Measurements from ENCODE around the gene ITIH1. TPM values are rescaled to one million over a fixed set of nuclear protein-coding genes. Genes with fewer than 3 reads are reported as not detected.

ITIH1 gene
- polyA plus RNA-seq, 1 donor from 2014 or later: not detected

GRCh38 chr3:52771702-52772101, 5.7 kb upstream of the ITIH1 start:
- H3K9me2 ChIP-seq (ENCODE audit: insufficient read depth, low read length): no peaks in the 10 kb centered on the region
- TF ChIP-seq TAF1 (IDR thresholded peaks at IDR 0.05; ENCODE audit: low read depth): no peak
- TF ChIP-seq SMC3 (conservative IDR thresholded peaks at IDR 0.05; ENCODE audit: poor library complexity): no peak
- TF ChIP-seq POLR2AphosphoS5 (IDR thresholded peaks at IDR 0.05): no peak
- TF ChIP-seq EP300 (conservative IDR thresholded peaks at IDR 0.05; ENCODE audit: poor library complexity, severe bottlenecking): no peak
- TF ChIP-seq EZH2 (IDR thresholded peaks at IDR 0.05; ENCODE audit: borderline replicate concordance, insufficient read depth, low read length, poor library complexity, severe bottlenecking): no peak
- TF ChIP-seq REST (IDR thresholded peaks at IDR 0.05; ENCODE audit: borderline replicate concordance): no peak
- no peak for TF ChIP-seq RAD21 (conservative IDR thresholded peaks at IDR 0.05)
- TF ChIP-seq, protein P1, sequence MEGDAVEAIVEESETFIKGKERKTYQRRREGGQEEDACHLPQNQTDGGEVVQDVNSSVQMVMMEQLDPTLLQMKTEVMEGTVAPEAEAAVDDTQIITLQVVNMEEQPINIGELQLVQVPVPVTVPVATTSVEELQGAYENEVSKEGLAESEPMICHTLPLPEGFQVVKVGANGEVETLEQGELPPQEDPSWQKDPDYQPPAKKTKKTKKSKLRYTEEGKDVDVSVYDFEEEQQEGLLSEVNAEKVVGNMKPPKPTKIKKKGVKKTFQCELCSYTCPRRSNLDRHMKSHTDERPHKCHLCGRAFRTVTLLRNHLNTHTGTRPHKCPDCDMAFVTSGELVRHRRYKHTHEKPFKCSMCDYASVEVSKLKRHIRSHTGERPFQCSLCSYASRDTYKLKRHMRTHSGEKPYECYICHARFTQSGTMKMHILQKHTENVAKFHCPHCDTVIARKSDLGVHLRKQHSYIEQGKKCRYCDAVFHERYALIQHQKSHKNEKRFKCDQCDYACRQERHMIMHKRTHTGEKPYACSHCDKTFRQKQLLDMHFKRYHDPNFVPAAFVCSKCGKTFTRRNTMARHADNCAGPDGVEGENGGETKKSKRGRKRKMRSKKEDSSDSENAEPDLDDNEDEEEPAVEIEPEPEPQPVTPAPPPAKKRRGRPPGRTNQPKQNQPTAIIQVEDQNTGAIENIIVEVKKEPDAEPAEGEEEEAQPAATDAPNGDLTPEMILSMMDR (IDR thresholded peaks at IDR 0.05; ENCODE audit: poor library complexity, severe bottlenecking): no peak
- no peaks in the 10 kb centered on the region for H3K27me3 ChIP-seq (ENCODE audit: insufficient read depth, low read depth, low read length)
- no peak overlapping the region for H3K9ac ChIP-seq (ENCODE audit: low read length)
- peak overlapping the region; percentile 94 for H3K4me3 ChIP-seq (ENCODE audit: low read length)
- no peaks in the 10 kb centered on the region for H3F3A ChIP-seq (ENCODE audit: insufficient read depth, low read length, poor library complexity, severe bottlenecking)
- H2AFZ ChIP-seq (ENCODE audit: low read depth, low read length): no peak overlapping the region
- H3K36me3 ChIP-seq (ENCODE audit: insufficient read depth, low read length): peaks cover 4% of the 10 kb centered on the region
- no peaks in the 10 kb centered on the region for H4K20me1 ChIP-seq (ENCODE audit: insufficient read depth)
- H3K27ac ChIP-seq (ENCODE audit: low read length): peak overlapping the region; percentile 72
- no peaks in the 10 kb centered on the region for H3K9me3 ChIP-seq (ENCODE audit: low read length)
- no peak overlapping the region for H3K4me2 ChIP-seq (ENCODE audit: low read length)
- peaks cover 28% of the 10 kb centered on the region for H3K79me2 ChIP-seq (replicated peaks; ENCODE audit: insufficient read depth, low read length)

DNA sequence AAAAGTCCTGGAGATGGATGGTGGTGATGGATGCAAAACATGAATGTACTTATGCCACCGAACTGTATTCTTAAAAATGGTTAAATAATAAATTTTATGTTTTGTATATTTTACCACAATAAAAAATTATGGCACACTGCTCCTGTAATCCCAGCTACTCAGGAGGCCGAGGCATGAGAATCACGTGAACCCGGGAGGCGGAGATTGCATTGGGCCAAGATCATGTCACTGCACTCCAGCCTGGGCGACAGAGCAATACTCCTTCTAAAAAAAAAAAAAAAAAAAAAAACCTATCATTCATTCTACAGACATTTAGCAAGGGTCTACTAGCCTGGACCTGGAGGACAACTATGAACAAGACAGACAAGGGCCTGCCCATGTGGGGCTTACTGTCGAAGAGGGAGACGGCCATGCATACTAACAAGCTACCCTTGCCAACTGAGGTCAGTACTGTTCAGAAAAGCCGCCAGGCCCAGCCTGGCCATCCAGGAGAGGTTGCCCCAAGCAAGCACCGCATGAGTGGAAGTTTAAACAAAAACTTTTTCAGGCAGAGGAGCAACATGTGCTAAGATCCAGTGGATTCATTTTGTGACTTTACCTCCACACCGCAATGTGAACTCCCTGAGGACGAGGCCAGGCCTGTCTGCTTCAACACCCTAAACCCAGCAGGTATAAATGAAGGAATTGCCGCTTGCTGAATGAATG, 3.9 kb upstream of the ITIH1 start:
- Histone ChIP-seq H3K36me3 (ENCODE audit: insufficient read depth, low read length) (no peaks in the 10 kb centered on the region), H3K27ac (ENCODE audit: low read length) (no peak overlapping the region), H4K20me1 (ENCODE audit: insufficient read depth) (no peaks in the 10 kb centered on the region), H3K9me3 (ENCODE audit: low read length) (no peaks in the 10 kb centered on the region), H2AFZ (ENCODE audit: low read depth, low read length) (no peak overlapping the region), H3K4me3 (ENCODE audit: low read length) (no peak overlapping the region), H3K9me2 (ENCODE audit: insufficient read depth, low read length) (no peaks in the 10 kb centered on the region), H3F3A (ENCODE audit: insufficient read depth, low read length, poor library complexity, severe bottlenecking) (no peaks in the 10 kb centered on the region), H3K4me2 (ENCODE audit: low read length) (no peak overlapping the region), H3K9ac (ENCODE audit: low read length) (no peak overlapping the region), H3K27me3 (ENCODE audit: insufficient read depth, low read depth, low read length) (no peaks in the 10 kb centered on the region), H3K79me2 (replicated peaks; ENCODE audit: insufficient read depth, low read length) (peaks cover 19% of the 10 kb centered on the region)
- TF ChIP-seq EZH2 (IDR thresholded peaks at IDR 0.05; ENCODE audit: borderline replicate concordance, insufficient read depth, low read length, poor library complexity, severe bottlenecking) (no peak), TAF1 (IDR thresholded peaks at IDR 0.05; ENCODE audit: low read depth) (no peak), SMC3 (conservative IDR thresholded peaks at IDR 0.05; ENCODE audit: poor library complexity) (no peak), POLR2AphosphoS5 (IDR thresholded peaks at IDR 0.05) (no peak)
- TF ChIP-seq, protein P1 (IDR thresholded peaks at IDR 0.05; ENCODE audit: poor library complexity, severe bottlenecking): no peak
